K562 (cell line): Measurements from ENCODE around the gene AMMECR1. TPM values are rescaled to one million over a fixed set of nuclear protein-coding genes. Genes with fewer than 3 reads are reported as not detected.

Source experiments
- ATAC-seq: fragments of 200-7000 bp; cut with Tn5 transposase; 3 replicates; pipeline ENCODE4 v1.9.1; 2020; ENCODE audit warnings: moderate library complexity
- BruUV-seq: library from RNA; stranded (reverse); fragments of 400-500 nt; replicated peaks from 2 replicates; lab custom pipeline; 2021; lab: Mats Ljungman, UMichigan
- CTCF ChIA-PET: fragments of 300-600 bp; formaldehyde crosslinking; extraction: SDS; loops from one replicate; lab custom pipeline; 2021; ENCODE audit warnings: low intra/inter-chr PET ratio; lab: Yijun Ruan, JAX
- POLR2A ChIA-PET: fragments of 300-600, 350-650 bp; sonication (Branson Sonifier 250); formaldehyde crosslinking; extraction: SDS; loops from one replicate; lab custom pipeline; 2021; ENCODE audit warnings: antibody characterized with exemption, inconsistent platforms; lab: Yijun Ruan, JAX
- DNase-seq, 4 experiments: peaks; one replicate each; pipeline versions ENCODE4 v3.0.0 to v3.0.0-alpha.2; 2011 to 2018; ENCODE audit warnings: low spot score in 3 of 4, mixed read lengths in 3 of 4; ENCODE audit errors: extremely low read depth in 1 of 4
- FAIRE-seq: peaks from 2 replicates; lab custom pipeline; 2011; peaks lifted over from hg19 to GRCh38; lab: Jason Lieb, UNC
- H2AFZ ChIP-seq: 2 replicates; pipeline ENCODE4 v1.6.0; 2011; ENCODE audit warnings: low read depth, low read length, control low read depth, inconsistent platforms
- H3K27ac ChIP-seq: fragments of 200-600 bp; 3 replicates; pipeline ENCODE4 v1.8.0; 2011; ENCODE audit warnings: low read depth, mild to moderate bottlenecking, control low read depth, inconsistent platforms, low read length, moderate library complexity, mixed read lengths; ENCODE audit errors: extremely low read depth
- H3K27me3 ChIP-seq, 2 experiments: fragments of 300-600 bp in 1 of 2; 2 replicates in 1 of 2; 3 replicates in 1 of 2; pipeline versions ENCODE4 v1.6.0 to v1.8.0; 2011; ENCODE audit warnings: inconsistent platforms in 2 of 2, low read length in 2 of 2, mild to moderate bottlenecking in 1 of 2, mixed read lengths in 1 of 2, moderate library complexity in 1 of 2; ENCODE audit not compliant: control insufficient read depth in 2 of 2, insufficient read depth in 2 of 2
- H3K36me3 ChIP-seq: fragments of 300-600 bp; 3 replicates; pipeline ENCODE4 v1.8.0; 2011; ENCODE audit warnings: mild to moderate bottlenecking, low read length, inconsistent platforms; ENCODE audit not compliant: control insufficient read depth, insufficient read depth
- H3K4me1 ChIP-seq, 2 experiments: fragments of 200-600 bp in 1 of 2; replicated peaks in 1 of 2; 2 replicates in 1 of 2; 3 replicates in 1 of 2; pipeline versions ENCODE4 v1.5.1 to v1.8.0; 2011; ENCODE audit warnings: inconsistent platforms in 2 of 2, low read length in 2 of 2, mild to moderate bottlenecking in 1 of 2, mixed read lengths in 1 of 2, moderate library complexity in 1 of 2; ENCODE audit not compliant: control insufficient read depth in 2 of 2, insufficient read depth in 2 of 2
- H3K4me2 ChIP-seq: 2 replicates; pipeline ENCODE4 v1.6.1; 2011; ENCODE audit warnings: low read length, control low read depth, inconsistent platforms, mixed read lengths; ENCODE audit not compliant: insufficient read depth
- H3K4me3 ChIP-seq: fragments of 200-600 bp; sonication (generic), shearing (Covaris generic); 2 replicates; pipeline ENCODE4 v1.5.1; 2016; ENCODE audit warnings: control low read depth, inconsistent platforms
- H3K79me2 ChIP-seq: fragments of 200-600 bp; 3 replicates; pipeline ENCODE4 v1.8.0; 2011; ENCODE audit warnings: low read length, inconsistent platforms; ENCODE audit not compliant: control insufficient read depth, insufficient read depth
- H3K9ac ChIP-seq, 2 experiments: 2 replicates each; pipeline versions ENCODE4 v1.6.0 to v1.6.1; 2011; ENCODE audit warnings: low read depth in 2 of 2, low read length in 2 of 2, control low read depth in 1 of 2, inconsistent platforms in 1 of 2, mild to moderate bottlenecking in 1 of 2, mixed read lengths in 1 of 2; ENCODE audit not compliant: insufficient read depth in 1 of 2
- H3K9me1 ChIP-seq: one replicate; pipeline ENCODE4 v1.6.0; 2011; ENCODE audit warnings: inconsistent platforms, mild to moderate bottlenecking, low read length, moderate library complexity; ENCODE audit not compliant: control insufficient read depth, insufficient read depth
- H3K9me3 ChIP-seq: replicated peaks from 2 replicates; pipeline ENCODE4 v1.5.1; 2011; ENCODE audit warnings: low read depth, low read length, inconsistent platforms; ENCODE audit not compliant: control insufficient read depth, insufficient read depth
- H4K20me1 ChIP-seq: replicated peaks from 2 replicates; pipeline ENCODE4 v1.6.1; 2011; ENCODE audit warnings: low read length, inconsistent platforms, mixed read lengths; ENCODE audit not compliant: control insufficient read depth, insufficient read depth
- CHD4 ChIP-seq: fragments of 200-600 bp; sonication (generic); IDR thresholded peaks from 3 replicates; pipeline ENCODE4 v1.6.1; 2012; ENCODE audit warnings: low read depth, mild to moderate bottlenecking, mixed read lengths, low read length, inconsistent platforms; ENCODE audit not compliant: insufficient read depth, insufficient replicate concordance, poor library complexity, severe bottlenecking
- ESRRA ChIP-seq: fragments of 450-650 bp; IDR thresholded peaks from 2 replicates; pipeline ENCODE4 v1.6.1; 2014; ENCODE audit warnings: low read depth, mild to moderate bottlenecking, moderate library complexity, borderline replicate concordance
- HES1 ChIP-seq: fragments of 450-650 bp; IDR thresholded peaks from 2 replicates; pipeline ENCODE4 v1.6.1; 2016; ENCODE audit warnings: low read depth, mild to moderate bottlenecking, moderate library complexity
- MLLT1 ChIP-seq, 2 experiments: fragments of 450-650 bp; IDR thresholded peaks; 2 replicates each; pipeline ENCODE4 v1.6.1; 2016
- POLR2A ChIP-seq: fragments of 450-650 bp; conservative IDR thresholded peaks from 2 replicates; pipeline ENCODE4 v1.6.1; 2016
- TEAD1 ChIP-seq, 2 experiments: fragments of 450-650 bp in 1 of 2; sonication (generic) in 1 of 2; formaldehyde crosslinking; IDR thresholded peaks; 2 replicates each; pipeline versions ENCODE4 v1.4.0 to v1.8.0; 2020 to 2022; ENCODE audit warnings: mild to moderate bottlenecking in 2 of 2, missing genetic modification reagents in 1 of 2
- TEAD4 ChIP-seq, 2 experiments: sonication (generic) in 1 of 2; formaldehyde crosslinking in 1 of 2; IDR thresholded peaks; 2 replicates each; pipeline versions ENCODE4 v1.6.1 to v1.8.0; 2012 to 2022; ENCODE audit warnings: borderline replicate concordance in 1 of 2, inconsistent platforms in 1 of 2, low read length in 1 of 2, mild to moderate bottlenecking in 1 of 2, missing genetic modification reagents in 1 of 2
- ZNF778 ChIP-seq: fragments of 450-650 bp; formaldehyde crosslinking; IDR thresholded peaks from 2 replicates; pipeline ENCODE4 v1.4.0; 2020; ENCODE audit warnings: mild to moderate bottlenecking, moderate library complexity
- WGBS: fragments of 100-300 bp; shearing (Covaris generic); methylation state at CpG from one replicate; pipeline ENCODE4 v1.1.6; 2016; ENCODE audit warnings: low coverage, mixed read lengths; ENCODE audit not compliant: insufficient coverage; ENCODE audit errors: missing lambda C conversion rate; 5-methylcytosine and 5-hydroxymethylcytosine counted together
- in situ Hi-C: fragments of 300-500 bp; cut with MboI; formaldehyde crosslinking; loops from 4 replicates; pipeline ENCODE4 v1.15.0; 2018; ENCODE audit warnings: inconsistent platforms, mixed read lengths
- intact Hi-C: fragments of 100-400 bp; cut with micrococcal nuclease; formaldehyde crosslinking; loops from 2 replicates; pipeline ENCODE4 v1.14.2; 2022
- polyA plus RNA-seq, 8 experiments: library from polyadenylated mRNA; depleted of rRNA in 4 of 8; stranded (reverse) in 5 of 8; unstranded in 3 of 8; fragments of >200 nt; fragmentation: Nextera tagmentation in 2 of 8; fragmentation: Illumina TruSeq in 1 of 8; extraction: Ambion mirVana in 2 of 8; extraction: Trizol in 1 of 8; gene quantifications; 2 replicates each; pipeline versions ENCODE4 v1.2.1 to v1.2.3, GENCODE V29; 2011 to 2014; ENCODE audit warnings: inconsistent platforms in 1 of 8, missing spikeins in 1 of 8
- total RNA-seq, 7 experiments: library from RNA; depleted of rRNA in 6 of 7; stranded (reverse); fragments of >200 nt in 6 of 7; fragmentation: Illumina TruSeq in 2 of 7; extraction: Trizol in 2 of 7; gene quantifications; 2 replicates each; pipeline versions ENCODE4 v1.2.1 to v1.2.3, GENCODE V29; 2011 to 2021; ENCODE audit warnings: low replicate concordance in 1 of 7

The AMMECR1 gene
- total and polyA plus RNA-seq, 9 of the 15 experiments (the other 6 are each of a cell fraction or from before 2014, with no cell fraction given) = 13.9 to 36.7 (median 23.6) TPM

GRCh38 chrX:110153896-110154295, 164.0 kb downstream of the AMMECR1 start:
- Histone ChIP-seq H3K4me2 (no peak overlapping the region), H3K4me3 (no peak overlapping the region), H3K4me1 (peaks cover under 1 to 12% of the 10 kb centered on the region in 2 experiments; a peak in 3 of 5 replicates), H3K9me3 (no peaks in the 10 kb centered on the region), H4K20me1 (no peaks in the 10 kb centered on the region; the same call in 1 of the 2 replicates), H3K9me1 (no peaks in the 10 kb centered on the region), H3K9ac (no peak overlapping the region), H3K27ac (no peak overlapping the region), H3K79me2 (peaks cover 8% of the 10 kb centered on the region; the same call in 2 of the 3 replicates), H3K27me3 (no peaks in the 10 kb centered on the region), H2AFZ (no peak overlapping the region), H3K36me3 (peaks cover 31% of the 10 kb centered on the region)
- ATAC-seq (no peak), FAIRE-seq (no peak), DNase-seq (no peak)
- no TSS peak for BruUV-seq
- 9% methylated on average over 2 of the region's 2 CpGs for WGBS
- in situ Hi-C loops (loop anchor here (25.0 kb wide), 2 partner anchors 508 to 708 kb away; no protein-coding TSS in a partner anchor), intact Hi-C loops (loop anchor here (10.0 kb wide), 2 partner anchors 669 to 691 kb away; partner anchors contain the start of gene GUCY2F)
- POLR2A ChIA-PET = no interaction called here
- TF ChIP-seq POLR2A = no peak
- peak; percentile 48; the same call in 1 of the 2 replicates for TF ChIP-seq ESRRA
- no peak for TF ChIP-seq CHD4
- 0 out of 4 replicates have a peak, but pooled peaks of 1 of the 2 experiments have one; percentile 35 for TF ChIP-seq MLLT1 (IDR thresholded peaks at IDR 0.05)
- peak; percentile 81 for TF ChIP-seq TEAD4 (IDR thresholded peaks at IDR 0.05; ENCODE audit: low read length)
- TF ChIP-seq TEAD4 (CRISPR knock-in tag; IDR thresholded peaks at IDR 0.05; ENCODE audit: borderline replicate concordance) = no peak
- peak; percentile 47; the same call in 1 of the 2 replicates for TF ChIP-seq HES1
- peak; percentile 27 to 89; a peak in 2 of 4 replicates for TF ChIP-seq TEAD1 (CRISPR knock-in tag; IDR thresholded peaks at IDR 0.05)
- no peak for TF ChIP-seq ZNF778 (CRISPR knock-in tag)
- CTCF ChIA-PET = no interaction called here
